GM12801 (cell line): Measurements from ENCODE around the gene NXPH4.

Source experiments
- TF ChIP-seq, protein P1 (sequence below): IDR thresholded peaks from one replicate; pipeline ENCODE4 v1.5.1; 2011; ENCODE audit warnings: control low read depth; ENCODE audit not compliant: insufficient read length; ENCODE audit errors: extremely low read depth

NXPH4 gene

DNA sequence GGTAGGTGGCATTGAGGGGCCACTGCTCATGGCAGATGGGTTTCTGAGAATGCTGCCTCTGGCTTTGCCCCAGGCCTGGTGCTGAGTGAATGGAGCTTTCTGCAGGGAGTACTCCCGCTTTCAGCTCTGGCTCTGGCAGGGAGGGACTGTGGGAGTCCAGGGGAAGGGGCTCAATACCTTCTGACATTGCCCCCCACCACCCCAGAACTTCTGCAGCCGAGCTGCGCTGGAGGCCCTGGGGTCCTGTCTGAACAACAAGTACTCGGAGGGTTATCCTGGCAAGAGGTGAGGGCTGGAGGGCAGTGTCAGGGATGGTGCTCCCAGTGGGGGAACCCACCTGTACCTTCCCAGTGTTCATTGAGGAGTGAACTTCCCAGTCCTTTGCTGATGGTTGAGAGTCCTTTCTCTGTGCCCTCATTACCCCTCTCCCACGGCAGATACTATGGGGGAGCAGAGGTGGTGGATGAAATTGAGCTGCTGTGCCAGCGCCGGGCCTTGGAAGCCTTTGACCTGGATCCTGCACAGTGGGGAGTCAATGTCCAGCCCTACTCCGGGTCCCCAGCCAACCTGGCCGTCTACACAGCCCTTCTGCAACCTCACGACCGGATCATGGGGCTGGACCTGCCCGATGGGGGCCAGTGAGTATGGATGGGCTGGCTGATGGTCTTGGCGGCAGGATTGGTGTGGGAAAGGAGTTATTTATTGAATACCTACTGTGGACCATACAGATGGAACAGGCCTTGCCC, 14.9 kb downstream of the NXPH4 start:
- TF ChIP-seq, protein P1, sequence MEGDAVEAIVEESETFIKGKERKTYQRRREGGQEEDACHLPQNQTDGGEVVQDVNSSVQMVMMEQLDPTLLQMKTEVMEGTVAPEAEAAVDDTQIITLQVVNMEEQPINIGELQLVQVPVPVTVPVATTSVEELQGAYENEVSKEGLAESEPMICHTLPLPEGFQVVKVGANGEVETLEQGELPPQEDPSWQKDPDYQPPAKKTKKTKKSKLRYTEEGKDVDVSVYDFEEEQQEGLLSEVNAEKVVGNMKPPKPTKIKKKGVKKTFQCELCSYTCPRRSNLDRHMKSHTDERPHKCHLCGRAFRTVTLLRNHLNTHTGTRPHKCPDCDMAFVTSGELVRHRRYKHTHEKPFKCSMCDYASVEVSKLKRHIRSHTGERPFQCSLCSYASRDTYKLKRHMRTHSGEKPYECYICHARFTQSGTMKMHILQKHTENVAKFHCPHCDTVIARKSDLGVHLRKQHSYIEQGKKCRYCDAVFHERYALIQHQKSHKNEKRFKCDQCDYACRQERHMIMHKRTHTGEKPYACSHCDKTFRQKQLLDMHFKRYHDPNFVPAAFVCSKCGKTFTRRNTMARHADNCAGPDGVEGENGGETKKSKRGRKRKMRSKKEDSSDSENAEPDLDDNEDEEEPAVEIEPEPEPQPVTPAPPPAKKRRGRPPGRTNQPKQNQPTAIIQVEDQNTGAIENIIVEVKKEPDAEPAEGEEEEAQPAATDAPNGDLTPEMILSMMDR: no peak

DNA sequence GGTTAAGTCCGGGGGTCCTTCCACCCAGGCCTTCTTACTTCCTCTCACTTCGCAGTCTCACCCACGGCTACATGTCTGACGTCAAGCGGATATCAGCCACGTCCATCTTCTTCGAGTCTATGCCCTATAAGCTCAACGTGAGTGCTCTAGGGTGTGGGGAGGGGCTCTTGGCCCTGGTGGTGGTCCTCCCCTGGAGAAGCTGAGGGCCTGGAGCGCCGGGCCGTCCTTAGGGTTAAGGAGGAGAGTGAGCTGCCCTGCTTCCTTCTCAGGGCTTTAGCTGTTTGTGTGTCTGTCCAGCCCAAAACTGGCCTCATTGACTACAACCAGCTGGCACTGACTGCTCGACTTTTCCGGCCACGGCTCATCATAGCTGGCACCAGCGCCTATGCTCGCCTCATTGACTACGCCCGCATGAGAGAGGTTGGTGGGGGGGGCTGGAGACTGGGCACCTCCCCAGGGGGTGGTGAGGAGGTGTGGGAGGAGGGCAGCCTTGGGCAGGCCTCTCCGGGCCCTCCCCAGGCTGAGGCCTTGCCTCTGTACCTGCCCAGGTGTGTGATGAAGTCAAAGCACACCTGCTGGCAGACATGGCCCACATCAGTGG, 15.7 kb downstream of the NXPH4 start:
- TF ChIP-seq, protein P1: no peak

DNA sequence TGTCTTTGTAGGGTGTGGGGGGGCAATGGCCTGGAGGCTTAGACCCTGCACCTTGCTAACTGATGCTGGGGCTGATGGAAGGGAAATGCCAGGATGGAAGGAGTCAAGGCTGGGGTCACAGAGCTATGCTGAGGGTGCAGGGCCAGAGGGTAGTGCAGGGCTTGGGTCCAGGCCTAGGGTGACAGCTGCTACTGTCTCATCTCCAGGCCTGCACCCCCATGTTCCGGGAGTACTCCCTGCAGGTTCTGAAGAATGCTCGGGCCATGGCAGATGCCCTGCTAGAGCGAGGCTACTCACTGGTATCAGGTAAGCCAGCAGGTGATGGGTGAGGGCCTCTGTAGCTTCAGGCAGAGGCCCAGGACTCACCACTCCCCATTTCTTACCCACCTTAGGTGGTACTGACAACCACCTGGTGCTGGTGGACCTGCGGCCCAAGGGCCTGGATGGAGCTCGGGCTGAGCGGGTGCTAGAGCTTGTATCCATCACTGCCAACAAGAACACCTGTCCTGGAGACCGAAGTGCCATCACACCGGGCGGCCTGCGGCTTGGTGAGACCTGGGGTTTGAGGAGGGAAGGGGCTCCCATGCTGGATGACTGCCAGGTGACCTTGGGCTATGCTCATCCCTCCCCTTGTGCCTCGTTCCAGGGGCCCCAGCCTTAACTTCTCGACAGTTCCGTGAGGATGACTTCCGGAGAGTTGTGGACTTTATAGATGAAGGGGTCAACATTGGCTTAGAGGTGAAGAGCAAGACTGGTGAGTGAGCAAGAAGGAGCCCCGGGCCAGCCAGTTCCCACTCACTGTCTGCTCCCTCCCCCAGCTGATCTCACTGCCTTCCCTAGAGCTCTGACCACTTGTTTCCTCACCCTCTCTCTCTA, 17.0 kb downstream of the NXPH4 start:
- TF ChIP-seq, protein P1: no peak

DNA sequence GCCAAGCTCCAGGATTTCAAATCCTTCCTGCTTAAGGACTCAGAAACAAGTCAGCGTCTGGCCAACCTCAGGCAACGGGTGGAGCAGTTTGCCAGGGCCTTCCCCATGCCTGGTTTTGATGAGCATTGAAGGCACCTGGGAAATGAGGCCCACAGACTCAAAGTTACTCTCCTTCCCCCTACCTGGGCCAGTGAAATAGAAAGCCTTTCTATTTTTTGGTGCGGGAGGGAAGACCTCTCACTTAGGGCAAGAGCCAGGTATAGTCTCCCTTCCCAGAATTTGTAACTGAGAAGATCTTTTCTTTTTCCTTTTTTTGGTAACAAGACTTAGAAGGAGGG, 17.6 kb downstream of the NXPH4 start:
- TF ChIP-seq, protein P1: no peak

DNA sequence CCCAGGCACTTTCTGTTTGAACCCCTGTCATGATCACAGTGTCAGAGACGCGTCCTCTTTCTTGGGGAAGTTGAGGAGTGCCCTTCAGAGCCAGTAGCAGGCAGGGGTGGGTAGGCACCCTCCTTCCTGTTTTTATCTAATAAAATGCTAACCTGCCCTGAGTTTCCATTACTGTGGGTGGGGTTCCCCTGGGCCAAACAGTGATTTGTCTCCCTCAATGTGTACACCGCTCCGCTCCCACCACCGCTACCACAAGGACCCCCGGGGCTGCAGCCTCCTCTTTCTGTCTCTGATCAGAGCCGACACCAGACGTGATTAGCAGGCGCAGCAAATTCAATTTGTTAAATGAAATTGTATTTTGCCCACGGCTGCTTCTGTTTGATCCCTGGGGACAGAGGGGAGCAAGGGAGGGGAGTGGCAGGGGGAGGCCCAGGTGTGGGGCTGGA, 18.0 kb downstream of the NXPH4 start:
- TF ChIP-seq, protein P1: no peak

DNA sequence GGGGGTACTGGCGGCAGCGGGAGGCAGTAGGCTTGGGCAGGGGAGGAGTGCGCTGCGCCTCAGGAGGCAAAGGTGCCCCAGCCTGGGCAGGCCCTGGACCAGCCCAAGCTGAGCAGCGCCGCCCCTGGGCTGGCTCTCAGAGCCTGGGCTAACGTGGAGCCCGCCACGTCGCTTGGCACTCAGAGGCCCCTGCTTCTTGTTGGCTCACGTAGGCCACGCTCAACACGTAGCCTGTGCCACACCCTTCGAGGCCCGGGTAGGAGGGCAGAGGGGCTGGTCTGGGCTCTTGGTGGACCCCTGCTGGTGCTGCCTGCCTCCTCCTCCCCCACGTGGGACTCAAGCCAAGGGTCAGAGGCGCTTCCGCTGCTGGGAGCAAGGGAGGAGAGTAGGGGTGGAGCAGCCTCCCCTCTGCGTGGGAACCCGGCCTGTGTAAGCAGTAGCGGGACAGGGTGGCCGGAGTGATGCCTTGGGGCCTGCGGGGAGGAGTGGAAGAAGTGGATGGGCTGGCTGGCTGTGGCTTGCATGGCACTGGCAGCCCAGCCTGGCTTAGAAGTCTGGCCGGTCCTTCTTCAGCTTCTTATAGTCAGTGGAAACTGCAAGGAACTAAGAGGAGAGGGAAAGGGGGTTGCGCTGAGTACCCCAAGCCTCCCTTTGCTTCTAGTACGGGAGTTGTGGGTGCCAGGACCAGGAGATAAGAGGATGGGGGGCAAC, 18.6 kb downstream of the NXPH4 start:
- TF ChIP-seq, protein P1: no peak

DNA sequence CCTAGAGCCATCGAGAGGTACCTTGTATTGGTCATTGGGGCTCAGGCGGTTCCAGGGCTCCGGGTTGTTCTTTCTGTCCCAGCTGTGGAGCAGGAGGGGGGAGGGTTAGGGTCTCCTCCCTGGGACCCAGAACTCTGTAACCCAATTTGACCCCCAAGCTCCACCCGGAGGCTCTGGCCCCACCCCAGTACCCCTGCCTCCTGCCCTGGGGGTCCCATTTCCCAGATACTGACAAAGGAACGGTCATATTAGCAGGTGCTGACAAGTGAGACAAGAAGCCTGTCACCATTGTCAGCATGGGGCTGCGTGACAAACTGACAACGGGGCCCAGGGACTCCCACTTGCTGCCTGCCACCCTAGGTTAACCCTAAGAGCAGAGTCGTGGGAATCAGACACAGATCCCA, 19.1 kb downstream of the NXPH4 start:
- TF ChIP-seq, protein P1: no peak
